Effector memory CD4-positive, alpha-beta T cell (primary cell): Measurements from ENCODE around the gene WDR91.

Source experiments
- DNase-seq, 3 donors: peaks; one replicate each; pipeline ENCODE4 v3.0.0-alpha.2; 2020
- H3K27ac ChIP-seq: 2 replicates; pipeline ENCODE4 v1.7.0; 2013; ENCODE audit warnings: mild to moderate bottlenecking, low read length, moderate library complexity; ENCODE audit not compliant: insufficient read depth, poor library complexity, severe bottlenecking
- H3K27me3 ChIP-seq: replicated peaks from 2 replicates; pipeline ENCODE4 v1.7.0; 2013; ENCODE audit warnings: mild to moderate bottlenecking, low read length; ENCODE audit not compliant: insufficient read depth, control insufficient read depth, poor library complexity, severe bottlenecking
- H3K36me3 ChIP-seq: 2 replicates; pipeline ENCODE4 v1.7.0; 2013; ENCODE audit warnings: mild to moderate bottlenecking, low read length, moderate library complexity; ENCODE audit not compliant: control insufficient read depth, insufficient read depth
- H3K4me1 ChIP-seq: 2 replicates; pipeline ENCODE4 v1.7.0; 2013; ENCODE audit warnings: low read length, mild to moderate bottlenecking; ENCODE audit not compliant: control insufficient read depth, insufficient read depth, poor library complexity, severe bottlenecking
- H3K4me3 ChIP-seq: 2 replicates; pipeline ENCODE4 v1.7.0; 2013; ENCODE audit warnings: low read length, low read depth, mild to moderate bottlenecking; ENCODE audit not compliant: insufficient read depth, poor library complexity, severe bottlenecking
- H3K9me3 ChIP-seq: 2 replicates; pipeline ENCODE4 v1.7.0; 2013; ENCODE audit warnings: mild to moderate bottlenecking, low read length, moderate library complexity; ENCODE audit not compliant: control insufficient read depth

The WDR91 gene

DNA sequence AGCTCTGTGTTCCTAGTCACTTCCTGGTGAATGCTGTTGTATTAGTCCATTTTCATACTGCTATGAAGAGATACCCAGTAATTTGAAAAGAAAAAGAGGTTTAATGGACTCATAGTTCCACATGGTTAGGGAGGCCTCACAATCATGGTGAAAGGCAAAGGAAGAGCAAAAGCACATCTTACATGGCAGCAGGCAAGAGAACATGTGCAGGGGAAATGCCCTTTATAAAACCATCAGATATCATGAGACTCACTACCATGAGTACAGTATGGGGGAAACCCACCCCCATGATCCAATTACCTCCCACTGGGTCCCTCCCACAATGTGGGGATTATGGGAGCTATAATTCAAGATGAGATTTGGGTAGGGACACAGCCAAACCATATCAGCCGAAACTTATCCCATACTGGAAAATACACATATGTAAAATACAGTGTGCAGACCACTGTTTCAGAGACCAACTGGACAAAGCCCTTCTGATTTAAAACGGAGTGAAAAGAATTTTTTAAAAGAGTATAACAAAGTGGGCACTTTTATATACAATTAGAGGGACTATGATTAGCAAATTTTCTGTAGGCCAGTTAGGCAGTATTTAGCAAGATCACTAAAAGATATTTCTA, 48.8 kb downstream of the WDR91 start:
- no peak overlapping the region for H3K27ac ChIP-seq
- peaks cover 31% of the 10 kb centered on the region for H3K36me3 ChIP-seq
- no peaks in the 10 kb centered on the region for H3K27me3 ChIP-seq
- H3K4me1 ChIP-seq = peaks cover 20% of the 10 kb centered on the region
- no peak for DNase-seq
- no peaks in the 10 kb centered on the region for H3K9me3 ChIP-seq
- no peak overlapping the region for H3K4me3 ChIP-seq

DNA sequence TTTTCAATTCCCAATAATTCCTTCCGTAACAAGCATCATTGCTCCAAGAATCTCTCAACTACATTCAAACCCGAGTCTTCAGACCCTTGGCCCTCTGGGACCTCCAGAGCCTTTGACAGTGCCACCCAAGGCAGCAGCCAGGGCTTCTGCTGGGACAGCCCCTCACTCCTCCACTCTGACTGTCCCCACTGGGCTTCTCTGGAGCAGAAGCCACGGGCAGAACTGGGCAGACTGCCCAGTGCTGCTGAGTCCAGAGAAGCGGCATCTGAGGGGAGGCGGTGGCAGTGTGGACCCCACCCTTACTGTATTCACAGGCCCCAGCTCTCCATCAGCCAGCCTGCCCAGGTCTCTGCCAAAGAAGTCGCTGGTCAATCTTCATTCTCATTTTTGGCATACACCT, 49.7 kb downstream of the WDR91 start:
- H3K27ac ChIP-seq = no peak overlapping the region
- H3K4me1 ChIP-seq = peaks cover 20% of the 10 kb centered on the region
- peaks cover 3% of the 10 kb centered on the region for H3K9me3 ChIP-seq
- peaks cover 23% of the 10 kb centered on the region for H3K36me3 ChIP-seq
- no peak overlapping the region for H3K4me3 ChIP-seq
- DNase-seq = no peak
- H3K27me3 ChIP-seq = no peaks in the 10 kb centered on the region

DNA sequence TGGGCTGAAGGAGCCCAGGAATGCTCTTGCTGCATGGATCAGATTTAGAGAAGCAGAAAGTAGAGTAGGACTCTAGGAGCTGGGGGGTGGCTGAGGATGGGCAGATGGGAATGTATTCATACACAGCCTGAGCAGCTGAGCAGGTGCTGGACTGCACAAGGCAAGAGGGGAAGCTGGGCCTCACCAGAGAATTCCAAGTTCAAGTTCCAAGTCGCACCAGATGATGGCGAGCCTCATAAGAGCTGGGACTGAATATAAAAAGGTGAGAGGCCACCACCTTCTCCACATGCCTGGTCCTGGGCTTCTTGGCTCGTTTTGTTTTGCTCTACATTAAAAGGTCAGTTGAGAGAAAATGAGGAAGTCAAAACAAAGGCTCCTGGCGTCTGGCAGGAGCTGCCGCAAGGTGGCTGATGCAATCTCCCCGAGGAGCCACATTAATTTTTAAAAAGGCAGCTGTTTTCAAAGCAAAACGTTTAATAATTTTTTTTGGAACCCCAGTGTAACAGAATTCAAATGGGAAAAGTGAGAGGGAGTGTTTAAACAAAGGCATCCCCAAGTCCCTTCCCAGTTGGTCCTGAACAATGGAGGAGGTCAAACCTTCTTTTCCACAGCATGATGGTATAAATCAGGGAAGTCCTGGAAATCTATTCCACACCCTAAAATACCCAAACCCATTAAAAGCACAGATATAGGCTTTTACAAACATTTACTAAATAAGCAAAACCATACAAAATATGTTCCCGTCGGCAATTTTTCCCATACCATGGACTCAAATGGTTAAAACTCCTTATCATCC, 50.3 kb downstream of the WDR91 start:
- Histone ChIP-seq H3K27ac (no peak overlapping the region), H3K9me3 (peaks cover 3% of the 10 kb centered on the region), H3K4me3 (no peak overlapping the region), H3K27me3 (no peaks in the 10 kb centered on the region), H3K36me3 (peaks cover 23% of the 10 kb centered on the region), H3K4me1 (peaks cover 20% of the 10 kb centered on the region)
- DNase-seq = no peak

DNA sequence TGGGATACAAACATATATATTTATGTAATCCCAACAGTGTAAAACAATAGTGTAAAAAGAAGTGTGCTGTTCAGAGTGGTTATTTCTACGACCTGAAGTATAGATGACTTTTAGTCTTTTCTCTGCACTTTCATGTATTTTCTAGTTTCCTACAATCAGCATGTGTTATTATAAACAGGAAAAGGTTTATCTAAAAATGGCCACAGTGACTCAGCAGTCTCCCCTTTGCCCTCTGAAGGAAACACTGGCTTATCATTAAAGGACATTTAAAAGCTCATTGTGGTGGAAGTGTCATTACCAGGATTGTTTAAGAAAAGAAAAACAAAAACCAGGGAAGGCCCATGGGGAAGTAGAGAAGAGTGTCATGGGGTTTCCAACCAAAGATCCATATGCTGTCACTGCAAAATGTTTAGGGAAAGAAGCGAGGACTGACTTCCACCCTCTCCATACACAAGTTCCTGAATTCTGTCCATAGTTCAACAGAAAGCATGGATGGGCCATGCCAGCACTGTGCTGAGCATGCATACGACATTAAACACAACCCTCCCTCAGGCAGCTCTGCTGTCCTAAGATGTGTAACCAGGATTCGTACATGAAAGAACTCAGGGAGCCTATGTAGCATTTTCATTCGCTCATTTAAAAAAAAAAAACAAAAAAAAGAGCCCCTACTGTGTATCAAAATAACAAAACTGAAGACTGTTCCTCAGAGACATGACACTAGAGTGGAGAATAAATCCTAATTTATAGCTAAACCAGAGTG, 51.0 kb downstream of the WDR91 start:
- Histone ChIP-seq H3K27me3 (no peaks in the 10 kb centered on the region), H3K9me3 (peaks cover 10% of the 10 kb centered on the region), H3K36me3 (peaks cover 19% of the 10 kb centered on the region), H3K4me1 (peaks cover 20% of the 10 kb centered on the region), H3K27ac (no peak overlapping the region), H3K4me3 (no peak overlapping the region)
- no peak for DNase-seq

DNA sequence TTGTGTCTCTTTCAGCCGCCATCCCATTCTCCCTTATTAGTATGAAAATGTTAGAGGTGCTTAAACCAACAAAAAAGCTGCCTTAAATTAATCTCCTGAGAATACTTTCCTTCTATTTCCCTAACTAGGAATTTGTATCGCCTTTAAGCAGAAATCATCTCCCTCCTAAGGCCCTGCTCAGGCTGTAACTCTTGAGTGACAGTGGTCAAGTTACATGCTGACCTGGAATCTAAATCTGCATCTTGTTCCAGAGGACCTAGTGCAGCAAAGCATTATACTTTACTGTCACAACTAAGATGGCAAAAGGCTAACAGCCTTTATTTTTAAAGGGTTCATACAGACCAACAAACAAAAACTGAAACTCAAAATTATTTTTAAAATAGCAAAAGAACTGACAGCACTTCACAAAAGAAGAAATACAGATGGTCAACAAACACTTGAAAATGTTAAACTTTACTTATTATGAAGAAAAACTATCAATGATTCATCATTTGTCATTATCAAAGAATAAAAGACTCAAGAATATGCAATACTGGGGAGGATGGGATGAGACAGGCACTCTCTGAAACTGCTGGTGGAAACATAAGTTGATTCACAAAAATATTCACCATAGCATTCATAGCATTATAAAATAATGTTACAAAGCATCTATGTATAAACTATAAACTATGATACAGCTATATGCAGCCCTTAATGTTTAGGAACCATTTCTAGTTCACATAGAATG, 51.8 kb downstream of the WDR91 start:
- Histone ChIP-seq H3K27ac (no peak overlapping the region), H3K4me3 (no peak overlapping the region), H3K9me3 (peaks cover 10% of the 10 kb centered on the region), H3K4me1 (peaks cover 20% of the 10 kb centered on the region), H3K36me3 (peaks cover 14% of the 10 kb centered on the region), H3K27me3 (no peaks in the 10 kb centered on the region)
- no peak for DNase-seq

DNA sequence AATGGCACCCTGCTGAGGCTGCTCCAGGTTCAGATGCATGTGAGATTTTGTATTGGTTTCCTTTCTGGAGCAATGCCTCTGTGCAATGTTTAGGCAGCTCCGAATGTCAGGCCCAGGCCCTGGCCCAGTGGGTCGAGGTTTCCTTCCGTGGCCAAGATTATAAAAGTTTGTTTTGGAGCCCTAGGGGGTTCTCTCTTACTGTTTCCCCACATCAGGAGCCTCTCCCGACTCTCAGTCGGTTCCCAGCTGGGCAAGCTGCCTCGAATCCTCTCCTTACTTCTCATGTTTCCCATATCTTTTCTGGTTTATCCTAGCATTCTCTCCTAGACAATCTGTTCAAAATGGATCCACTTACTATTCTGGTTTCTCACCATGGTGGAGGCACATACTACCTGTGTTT, 52.5 kb downstream of the WDR91 start:
- DNase-seq = no peak
- H3K4me3 ChIP-seq = no peak overlapping the region
- no peak overlapping the region for H3K27ac ChIP-seq
- peaks cover 8% of the 10 kb centered on the region for H3K36me3 ChIP-seq
- H3K27me3 ChIP-seq = no peaks in the 10 kb centered on the region
- H3K4me1 ChIP-seq = peaks cover 18% of the 10 kb centered on the region
- peaks cover 10% of the 10 kb centered on the region for H3K9me3 ChIP-seq

DNA sequence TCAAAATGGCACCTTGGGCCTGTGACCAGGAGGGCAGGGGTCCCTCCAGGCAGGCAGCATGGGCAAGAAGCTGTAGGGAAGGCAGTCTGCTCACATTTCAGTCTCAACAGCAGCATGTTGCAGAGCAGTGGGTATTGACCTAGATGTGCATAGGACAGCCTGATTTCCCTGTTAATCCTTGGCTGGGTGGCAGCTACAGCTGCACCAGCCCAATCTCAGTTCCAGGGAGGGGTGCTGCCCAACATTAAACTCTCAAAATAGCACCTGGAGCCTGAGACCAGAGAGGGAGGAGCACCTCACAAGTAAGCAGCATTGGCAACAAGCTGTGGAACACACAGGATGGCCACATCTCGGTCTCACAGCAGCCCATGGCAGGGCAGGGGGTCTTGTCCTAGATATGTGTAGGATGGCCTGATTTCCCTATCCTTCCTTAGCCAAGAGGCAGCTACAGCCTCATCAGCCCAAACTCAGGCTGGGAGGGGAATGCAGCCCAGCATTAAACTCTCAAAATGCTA, 53.1 kb downstream of the WDR91 start:
- Histone ChIP-seq H3K4me1 (peaks cover 17% of the 10 kb centered on the region), H3K27ac (no peak overlapping the region), H3K9me3 (peaks cover 10% of the 10 kb centered on the region), H3K4me3 (no peak overlapping the region), H3K36me3 (peaks cover 8% of the 10 kb centered on the region), H3K27me3 (no peaks in the 10 kb centered on the region)
- no peak for DNase-seq

DNA sequence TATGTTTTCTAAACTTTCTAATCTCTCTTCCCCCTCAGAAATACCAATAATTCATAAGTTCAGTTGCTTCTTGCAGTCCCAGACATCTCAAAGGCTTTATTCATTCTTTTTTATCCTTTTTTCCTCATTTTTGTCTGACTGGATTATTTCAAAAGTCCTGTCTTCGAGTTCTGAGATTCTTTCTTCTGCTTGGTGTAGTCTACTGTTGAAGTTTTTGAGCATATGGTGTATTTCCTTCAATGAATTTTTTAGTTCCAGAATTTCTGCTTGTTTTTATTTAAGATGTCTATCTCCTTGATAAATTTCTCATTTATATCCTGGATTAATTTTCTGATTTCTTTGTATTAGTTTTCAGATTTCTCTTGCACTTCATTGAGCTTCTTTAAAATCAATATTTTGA, 55.0 kb downstream of the WDR91 start:
- H3K27ac ChIP-seq = no peak overlapping the region

DNA sequence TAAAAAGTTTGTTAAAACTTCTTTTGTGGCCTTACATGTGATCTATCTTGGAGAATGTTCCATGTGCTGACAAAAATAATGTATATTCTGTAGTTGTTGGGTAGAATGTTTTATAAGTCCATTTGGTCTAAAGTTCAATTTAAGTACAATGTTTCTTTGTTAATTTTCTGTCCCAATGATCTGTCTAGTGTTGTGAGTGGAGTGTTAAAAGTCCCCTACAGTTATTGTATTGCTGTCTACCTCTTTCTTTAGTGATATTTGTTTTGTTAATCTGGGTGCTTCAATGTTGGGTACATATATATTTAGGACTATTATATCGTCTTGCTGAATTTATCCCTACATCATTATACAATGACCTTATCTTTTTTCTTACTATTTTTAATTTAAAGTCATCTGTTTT, 56.6 kb downstream of the WDR91 start:
- H3K36me3 ChIP-seq = peaks cover 9% of the 10 kb centered on the region
- H3K27me3 ChIP-seq = no peaks in the 10 kb centered on the region
- peaks cover 9% of the 10 kb centered on the region for H3K4me1 ChIP-seq
- no peak overlapping the region for H3K4me3 ChIP-seq
- no peak for DNase-seq
- peaks cover 10% of the 10 kb centered on the region for H3K9me3 ChIP-seq
- no peak overlapping the region for H3K27ac ChIP-seq

More for the DNA sequence above, 55.0 kb downstream of the WDR91 start:
- Histone ChIP-seq H3K9me3 (peaks cover 10% of the 10 kb centered on the region), H3K4me1 (peaks cover 17% of the 10 kb centered on the region), H3K4me3 (no peak overlapping the region), H3K27me3 (no peaks in the 10 kb centered on the region), H3K36me3 (peaks cover 9% of the 10 kb centered on the region)
- DNase-seq = no peak
